GM06990 (cell line): Measurements from ENCODE around the gene PERCC1.

Experiments used
- DNase-seq: peaks from one replicate; pipeline ENCODE4 v3.0.0-alpha.2; 2011; ENCODE audit not compliant: insufficient read length; ENCODE audit errors: extremely low read depth
- H3K27me3 ChIP-seq: replicated peaks from 2 replicates; pipeline ENCODE4 v1.6.0; 2011; ENCODE audit warnings: low read length; ENCODE audit not compliant: control insufficient read depth, insufficient read depth
- H3K36me3 ChIP-seq: 2 replicates; pipeline ENCODE4 v1.5.1; 2011; ENCODE audit warnings: low read length; ENCODE audit not compliant: control insufficient read depth, insufficient read depth
- H3K4me3 ChIP-seq: replicated peaks from 2 replicates; pipeline ENCODE4 v1.5.1; 2011; ENCODE audit warnings: low read depth, mild to moderate bottlenecking, control low read depth, low read length
- CTCF ChIP-seq: IDR thresholded peaks from 2 replicates; pipeline ENCODE4 v1.5.1; 2011; ENCODE audit warnings: low read length, control low read depth, mild to moderate bottlenecking, inconsistent platforms; ENCODE audit not compliant: insufficient read depth, poor library complexity, severe bottlenecking

The PERCC1 gene

GRCh38 chr16:1443403-1443973 lies 12.6 kb downstream of the PERCC1 start:
- Histone ChIP-seq H3K36me3 (peaks cover 3% of the 10 kb centered on the region), H3K4me3 (no peak overlapping the region), H3K27me3 (no peaks in the 10 kb centered on the region)
- no peak for TF ChIP-seq CTCF
- DNase-seq = no peak

GRCh38 chr16:1443980-1444729 lies 13.3 kb downstream of the PERCC1 start, which contains the start of gene CCDC154:
Gene CCDC154, minus strand, starts transcription at chr16:1444556. Its CDS starts 234 bp downstream, at chr16:1444322.
- Histone ChIP-seq H3K27me3 (no peaks in the 10 kb centered on the region), H3K4me3 (no peak within 1 kb of the TSS), H3K36me3 (peaks cover 6% of the 10 kb centered on the region)
- no peak for DNase-seq
- no peak for TF ChIP-seq CTCF

- Histone ChIP-seq H3K4me3 (no peak overlapping the region), H3K27me3 (no peaks in the 10 kb centered on the region), H3K36me3 (peaks cover 7% of the 10 kb centered on the region)
- TF ChIP-seq CTCF = no peak
- DNase-seq = no peak
These were observed 14.0 kb downstream of the PERCC1 start for GRCh38 chr16:1444730-1445517.

- no peak for DNase-seq
- H3K36me3 ChIP-seq = peaks cover 7% of the 10 kb centered on the region
- no peak overlapping the region for H3K4me3 ChIP-seq
- H3K27me3 ChIP-seq = no peaks in the 10 kb centered on the region
- no peak for TF ChIP-seq CTCF
These were observed 14.8 kb downstream of the PERCC1 start for GRCh38 chr16:1445518-1446203.

- Histone ChIP-seq H3K36me3 (peaks cover 9% of the 10 kb centered on the region), H3K4me3 (no peak overlapping the region), H3K27me3 (no peaks in the 10 kb centered on the region)
- no peak for DNase-seq
- TF ChIP-seq CTCF = no peak
These were observed 15.6 kb downstream of the PERCC1 start for GRCh38 chr16:1446296-1447080.
